ENCODE data around the gene NKIRAS1.

DNA sequence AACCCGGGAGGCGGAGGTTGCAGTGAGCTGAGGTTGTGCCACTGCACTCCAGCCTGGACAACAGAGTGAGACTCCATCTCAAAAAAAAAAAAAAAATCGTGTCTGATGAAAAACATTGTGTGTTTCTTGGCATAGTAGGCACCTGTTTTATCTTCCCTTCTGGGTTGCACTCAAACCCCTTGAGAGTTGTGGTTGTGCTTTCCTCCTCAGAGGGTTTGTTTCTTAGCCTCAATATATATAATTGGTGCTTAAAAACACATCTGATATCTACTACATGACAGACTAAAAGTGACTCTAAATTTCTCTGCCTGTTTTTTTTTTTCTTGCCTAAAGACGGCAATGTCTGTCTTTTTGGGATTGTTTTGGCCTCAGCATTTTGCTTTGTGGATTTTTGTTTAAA, 35.9 kb upstream of the NKIRAS1 start:
- TF ChIP-seq, protein P1, sequence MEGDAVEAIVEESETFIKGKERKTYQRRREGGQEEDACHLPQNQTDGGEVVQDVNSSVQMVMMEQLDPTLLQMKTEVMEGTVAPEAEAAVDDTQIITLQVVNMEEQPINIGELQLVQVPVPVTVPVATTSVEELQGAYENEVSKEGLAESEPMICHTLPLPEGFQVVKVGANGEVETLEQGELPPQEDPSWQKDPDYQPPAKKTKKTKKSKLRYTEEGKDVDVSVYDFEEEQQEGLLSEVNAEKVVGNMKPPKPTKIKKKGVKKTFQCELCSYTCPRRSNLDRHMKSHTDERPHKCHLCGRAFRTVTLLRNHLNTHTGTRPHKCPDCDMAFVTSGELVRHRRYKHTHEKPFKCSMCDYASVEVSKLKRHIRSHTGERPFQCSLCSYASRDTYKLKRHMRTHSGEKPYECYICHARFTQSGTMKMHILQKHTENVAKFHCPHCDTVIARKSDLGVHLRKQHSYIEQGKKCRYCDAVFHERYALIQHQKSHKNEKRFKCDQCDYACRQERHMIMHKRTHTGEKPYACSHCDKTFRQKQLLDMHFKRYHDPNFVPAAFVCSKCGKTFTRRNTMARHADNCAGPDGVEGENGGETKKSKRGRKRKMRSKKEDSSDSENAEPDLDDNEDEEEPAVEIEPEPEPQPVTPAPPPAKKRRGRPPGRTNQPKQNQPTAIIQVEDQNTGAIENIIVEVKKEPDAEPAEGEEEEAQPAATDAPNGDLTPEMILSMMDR (IDR thresholded peaks at IDR 0.05; ENCODE audit: borderline replicate concordance, extremely low read depth, low read length, poor library complexity, severe bottlenecking), result no peak
- no peak for TF ChIP-seq EZH2 (IDR thresholded peaks at IDR 0.05; ENCODE audit: borderline replicate concordance, low read depth, low read length, severe bottlenecking)
